Neural cell (in vitro differentiated cells): ENCODE data around the gene CEMIP. TPM values are rescaled to one million over a fixed set of nuclear protein-coding genes. Genes with fewer than 3 reads are reported as not detected.

Experiments
- H2AFZ ChIP-seq: fragments of 200-600, 300-800 bp; sonication (generic), shearing (Covaris generic); 2 replicates; pipeline ENCODE4 v1.6.0; 2014; ENCODE audit warnings: low read depth, mild to moderate bottlenecking, antibody characterized with exemption, low read length, moderate library complexity
- H3F3A ChIP-seq: fragments of 200-600 bp; shearing (Covaris generic); 2 replicates; pipeline ENCODE4 v1.6.1; 2016; ENCODE audit warnings: mild to moderate bottlenecking, moderate library complexity, mixed read lengths, antibody characterized with exemption, low read length; ENCODE audit not compliant: insufficient read depth, poor library complexity, severe bottlenecking
- H3K27ac ChIP-seq: fragments of 200-600, 300-800 bp; sonication (generic), shearing (Covaris generic); 2 replicates; pipeline ENCODE4 v1.5.1; 2014; ENCODE audit warnings: mild to moderate bottlenecking, low read length, moderate library complexity
- H3K27me3 ChIP-seq: fragments of 300-800, 200-600 bp; sonication (generic), shearing (Covaris generic); 2 replicates; pipeline ENCODE4 v1.6.0; 2014; ENCODE audit warnings: mild to moderate bottlenecking, low read depth, low read length, moderate library complexity; ENCODE audit not compliant: insufficient read depth
- H3K36me3 ChIP-seq: fragments of 300-800, 200-600 bp; sonication (generic), shearing (Covaris generic); 2 replicates; pipeline ENCODE4 v1.5.1; 2014; ENCODE audit warnings: mild to moderate bottlenecking, antibody characterized with exemption, low read length, moderate library complexity; ENCODE audit not compliant: insufficient read depth
- H3K4me2 ChIP-seq: fragments of 300-800, 200-600 bp; sonication (generic), shearing (Covaris generic); 2 replicates; pipeline ENCODE4 v1.6.0; 2014; ENCODE audit warnings: mild to moderate bottlenecking, low read length
- H3K4me3 ChIP-seq: fragments of 300-800, 200-600 bp; sonication (generic), shearing (Covaris generic); 2 replicates; pipeline ENCODE4 v1.5.1; 2014; ENCODE audit warnings: mild to moderate bottlenecking, low read length, moderate library complexity
- H3K79me2 ChIP-seq: fragments of 200-600 bp; shearing (Covaris generic); replicated peaks from 2 replicates; pipeline ENCODE4 v1.6.0; 2014; ENCODE audit warnings: mild to moderate bottlenecking, low read length, moderate library complexity; ENCODE audit not compliant: insufficient read depth
- H3K9ac ChIP-seq: fragments of 300-800, 200-600 bp; sonication (generic), shearing (Covaris generic); 2 replicates; pipeline ENCODE4 v1.6.1; 2016; ENCODE audit warnings: mild to moderate bottlenecking, low read length, mixed read lengths
- H3K9me2 ChIP-seq: fragments of 200-600 bp; shearing (Covaris generic); 2 replicates; pipeline ENCODE4 v1.6.1; 2016; ENCODE audit warnings: mild to moderate bottlenecking, low read length, mixed read lengths; ENCODE audit not compliant: insufficient read depth
- H3K9me3 ChIP-seq: fragments of 200-600, 300-800 bp; sonication (generic), shearing (Covaris generic); 2 replicates; pipeline ENCODE4 v1.6.1; 2016; ENCODE audit warnings: mild to moderate bottlenecking, mixed run types, low read length, moderate library complexity, mixed read lengths
- H4K20me1 ChIP-seq: fragments of 200-600 bp; shearing (Covaris generic); 2 replicates; pipeline ENCODE4 v1.6.1; 2016; ENCODE audit warnings: mild to moderate bottlenecking, mixed run types; ENCODE audit not compliant: insufficient read depth
- CTCF ChIP-seq: fragments of 450-650 bp; IDR thresholded peaks from 2 replicates; pipeline ENCODE4 v1.5.1; 2014; ENCODE audit warnings: antibody characterized with exemption, mild to moderate bottlenecking, moderate library complexity; ENCODE audit not compliant: poor library complexity, severe bottlenecking
- EP300 ChIP-seq: fragments of 450-650 bp; conservative IDR thresholded peaks from 2 replicates; pipeline ENCODE4 v1.6.1; 2014; ENCODE audit warnings: antibody characterized with exemption, mild to moderate bottlenecking, moderate library complexity; ENCODE audit not compliant: poor library complexity, severe bottlenecking
- EZH2 ChIP-seq: fragments of 200-600, 300-800 bp; shearing (Covaris generic), sonication (generic); IDR thresholded peaks from 2 replicates; pipeline ENCODE4 v1.6.1; 2014; ENCODE audit warnings: antibody characterized with exemption, low read length, borderline replicate concordance, mild to moderate bottlenecking; ENCODE audit not compliant: insufficient read depth, poor library complexity, severe bottlenecking
- MXI1 ChIP-seq: fragments of 450-650 bp; conservative IDR thresholded peaks from 2 replicates; pipeline ENCODE4 v1.6.1; 2014; ENCODE audit warnings: antibody characterized with exemption, mild to moderate bottlenecking; ENCODE audit not compliant: poor library complexity, severe bottlenecking
- POLR2AphosphoS5 ChIP-seq: IDR thresholded peaks from 2 replicates; pipeline ENCODE4 v1.6.1; 2012
- RAD21 ChIP-seq: fragments of 450-650 bp; conservative IDR thresholded peaks from 2 replicates; pipeline ENCODE4 v1.6.1; 2014; ENCODE audit warnings: antibody characterized with exemption, mild to moderate bottlenecking, moderate library complexity
- REST ChIP-seq: IDR thresholded peaks from 2 replicates; pipeline ENCODE4 v1.6.1; 2012; ENCODE audit warnings: borderline replicate concordance
- SMC3 ChIP-seq: fragments of 450-650 bp; conservative IDR thresholded peaks from 2 replicates; pipeline ENCODE4 v1.6.1; 2014; ENCODE audit warnings: antibody characterized with exemption, mild to moderate bottlenecking, moderate library complexity; ENCODE audit not compliant: poor library complexity
- TAF1 ChIP-seq: IDR thresholded peaks from 2 replicates; pipeline ENCODE4 v1.6.1; 2012; ENCODE audit warnings: low read depth
- polyA plus RNA-seq: library from polyadenylated mRNA; depleted of rRNA; stranded (reverse); fragments of >200 nt; gene quantifications from 2 replicates; pipeline ENCODE4 v1.2.3, GENCODE V29; 2014

Gene CEMIP
- polyA plus RNA-seq, 1 donor from 2014 or later: 0.04 TPM

GRCh38 chr15:80744415-80744814 is 34.8 kb upstream of the CEMIP start:
- no peak overlapping the region for H2AFZ ChIP-seq
- TF ChIP-seq EZH2 (no peak), RAD21 (no peak), POLR2AphosphoS5 (no peak), EP300 (no peak), SMC3 (no peak), CTCF (no peak), REST (no peak), TAF1 (no peak), MXI1 (no peak)
- H3F3A ChIP-seq: no peaks in the 10 kb centered on the region
- no peaks in the 10 kb centered on the region for H3K36me3 ChIP-seq
- H3K27ac ChIP-seq: no peak overlapping the region
- H4K20me1 ChIP-seq: no peaks in the 10 kb centered on the region
- H3K4me3 ChIP-seq: no peak overlapping the region
- no peaks in the 10 kb centered on the region for H3K9me2 ChIP-seq
- H3K9me3 ChIP-seq: peaks cover 3% of the 10 kb centered on the region
- H3K4me2 ChIP-seq: no peak overlapping the region
- no peaks in the 10 kb centered on the region for H3K27me3 ChIP-seq
- peaks cover 7% of the 10 kb centered on the region for H3K79me2 ChIP-seq
- no peak overlapping the region for H3K9ac ChIP-seq

GRCh38 chr15:80744826-80745225 is 34.3 kb upstream of the CEMIP start:
- peaks cover 7% of the 10 kb centered on the region for H3K79me2 ChIP-seq
- no peaks in the 10 kb centered on the region for H3K9me2 ChIP-seq
- no peaks in the 10 kb centered on the region for H3K27me3 ChIP-seq
- peaks cover 3% of the 10 kb centered on the region for H3K9me3 ChIP-seq
- no peaks in the 10 kb centered on the region for H3K36me3 ChIP-seq
- H3F3A ChIP-seq: no peaks in the 10 kb centered on the region
- H3K4me3 ChIP-seq: no peak overlapping the region
- no peak overlapping the region for H3K4me2 ChIP-seq
- H3K27ac ChIP-seq: no peak overlapping the region
- TF ChIP-seq RAD21 (no peak), POLR2AphosphoS5 (no peak), EZH2 (no peak), MXI1 (no peak)
- H4K20me1 ChIP-seq: no peaks in the 10 kb centered on the region
- no peak overlapping the region for H2AFZ ChIP-seq
- H3K9ac ChIP-seq: no peak overlapping the region

- H3K36me3 ChIP-seq: peaks cover 3% of the 10 kb centered on the region
- no peaks in the 10 kb centered on the region for H3K9me2 ChIP-seq
- H3K27me3 ChIP-seq: no peaks in the 10 kb centered on the region
- peaks cover 3% of the 10 kb centered on the region for H3K9me3 ChIP-seq
- no peak overlapping the region for H3K4me3 ChIP-seq
- H3K27ac ChIP-seq: no peak overlapping the region
- no peak overlapping the region for H2AFZ ChIP-seq
- H3K9ac ChIP-seq: no peak overlapping the region
- H3K79me2 ChIP-seq: peaks cover 7% of the 10 kb centered on the region
- H3K4me2 ChIP-seq: no peak overlapping the region
- no peaks in the 10 kb centered on the region for H4K20me1 ChIP-seq
- no peak for TF ChIP-seq RAD21
- TF ChIP-seq EZH2: no peak
- TF ChIP-seq TAF1: no peak
- no peak for TF ChIP-seq CTCF
- no peak for TF ChIP-seq REST
- TF ChIP-seq EP300: no peak
- TF ChIP-seq POLR2AphosphoS5: no peak
- TF ChIP-seq MXI1: no peak
- no peak for TF ChIP-seq SMC3
- no peaks in the 10 kb centered on the region for H3F3A ChIP-seq
Measured at GRCh38 chr15:80745888-80746287, 33.3 kb upstream of the CEMIP start.
